HL-60 (cell line): ENCODE results near the gene RAB10.
"Not testable (repeated sequence)": the region's sequence is repeated elsewhere in the genome, so short reads cannot be mapped to it uniquely, and the experiment has no call there.

Source experiments
- DNase-seq, 2 experiments: peaks; one replicate each; pipeline ENCODE4 v3.0.0-alpha.2; 2010 to 2020; ENCODE audit warnings: low read depth in 1 of 2, low spot score in 1 of 2
- H3K27ac ChIP-seq: fragments of 250-450 bp; sonication (Bioruptor Pico); replicated peaks from 2 replicates; pipeline ENCODE4 v1.5.1; 2020; ENCODE audit warnings: mild to moderate bottlenecking, moderate library complexity
- H3K27me3 ChIP-seq: fragments of 250-450 bp; sonication (Bioruptor Pico); 2 replicates; pipeline ENCODE4 v1.5.1; 2021; ENCODE audit warnings: mild to moderate bottlenecking, moderate library complexity; ENCODE audit not compliant: insufficient read depth, poor library complexity, severe bottlenecking
- H3K4me3 ChIP-seq: replicated peaks from 2 replicates; pipeline ENCODE4 v1.5.1; 2011; ENCODE audit warnings: mild to moderate bottlenecking, control low read depth, low read length; ENCODE audit not compliant: insufficient read depth
- CTCF ChIP-seq: IDR thresholded peaks from one replicate; pipeline ENCODE4 v1.5.1; 2011; ENCODE audit warnings: low read length, control low read depth, inconsistent platforms; ENCODE audit not compliant: insufficient read depth
- GABPA ChIP-seq: IDR thresholded peaks from 2 replicates; pipeline ENCODE4 v1.6.1; 2012; ENCODE audit warnings: low read depth
- POLR2AphosphoS5 ChIP-seq: IDR thresholded peaks from 2 replicates; pipeline ENCODE4 v1.6.1; 2012; ENCODE audit warnings: low read depth
- REST ChIP-seq: IDR thresholded peaks from 2 replicates; pipeline ENCODE4 v1.6.1; 2012; ENCODE audit warnings: low read depth; ENCODE audit not compliant: insufficient replicate concordance
- SPI1 ChIP-seq: IDR thresholded peaks from 2 replicates; pipeline ENCODE4 v1.6.1; 2012; ENCODE audit warnings: low read depth, mild to moderate bottlenecking, borderline replicate concordance

Gene RAB10

GRCh38 chr2:25994509-25994908 lies 39.4 kb upstream of the RAB10 start:
- DNase-seq = no peak
- Histone ChIP-seq H3K27me3 (no peaks in the 10 kb centered on the region), H3K4me3 (no peak overlapping the region), H3K27ac (no peak overlapping the region)
- TF ChIP-seq REST (no peak), CTCF (no peak), POLR2AphosphoS5 (no peak), GABPA (no peak), SPI1 (no peak)

GRCh38 chr2:25996844-25997243 lies 37.0 kb upstream of the RAB10 start:
- Histone ChIP-seq H3K27me3 (no peaks in the 10 kb centered on the region), H3K27ac (no peak overlapping the region), H3K4me3 (no peak overlapping the region)
- no peak for TF ChIP-seq SPI1
- TF ChIP-seq POLR2AphosphoS5 = no peak
- no peak for TF ChIP-seq CTCF
- no peak for TF ChIP-seq REST
- no peak for TF ChIP-seq GABPA
- no peak for DNase-seq

- not testable (repeated sequence) for DNase-seq, H3K27ac ChIP-seq, H3K27me3 ChIP-seq, H3K4me3 ChIP-seq
These were observed 35.0 kb upstream of the RAB10 start for GRCh38 chr2:25998816-25999383.

GRCh38 chr2:25999406-25999805 lies 34.5 kb upstream of the RAB10 start:
- not testable (repeated sequence) for DNase-seq, H3K4me3 ChIP-seq, H3K27me3 ChIP-seq, H3K27ac ChIP-seq

- peak overlapping the region; percentile 9; the same call in 1 of the 2 replicates for H3K27ac ChIP-seq
- DNase-seq = no peak
- no peaks in the 10 kb centered on the region for H3K27me3 ChIP-seq
These were observed 33.3 kb upstream of the RAB10 start for GRCh38 chr2:26000561-26001082.

More at GRCh38 chr2:26000561-26001082, 33.3 kb upstream of the RAB10 start:
- H3K4me3 ChIP-seq = no peak overlapping the region
- TF ChIP-seq CTCF (no peak), GABPA (no peak), SPI1 (no peak), REST (no peak), POLR2AphosphoS5 (no peak)
